Adrenal gland (tissue), 5 donors: Measurements from ENCODE around the gene VSIG4.

Source experiments
- POLR2A ChIP-seq, 2 donors: fragments of 450-650 bp; IDR thresholded peaks; one replicate each; pipeline ENCODE4 v1.6.1; 2017; ENCODE audit warnings: antibody characterized with exemption in 2 of 2, mild to moderate bottlenecking in 2 of 2, moderate library complexity in 1 of 2
- TF ChIP-seq, protein P1 (sequence below), 6 experiments: fragments of 450-650 bp in 4 of 6; fragments of 200-600 bp in 2 of 6; sonication (generic) in 1 of 6; IDR thresholded peaks; 1 replicate in 5 of 6; 2 replicates in 1 of 6; pipeline versions ENCODE4 v1.5.1 to v1.8.0; 2016 to 2021; ENCODE audit warnings: antibody characterized with exemption in 6 of 6, mild to moderate bottlenecking in 2 of 6, moderate library complexity in 1 of 6
- donor health status: DM: no; HTN: no; CAD: no.

GRCh38 chrX:66014556-66014955 lies 25.3 kb downstream of the VSIG4 start:
- no peak for TF ChIP-seq POLR2A (IDR thresholded peaks at IDR 0.05)
- TF ChIP-seq, protein P1, sequence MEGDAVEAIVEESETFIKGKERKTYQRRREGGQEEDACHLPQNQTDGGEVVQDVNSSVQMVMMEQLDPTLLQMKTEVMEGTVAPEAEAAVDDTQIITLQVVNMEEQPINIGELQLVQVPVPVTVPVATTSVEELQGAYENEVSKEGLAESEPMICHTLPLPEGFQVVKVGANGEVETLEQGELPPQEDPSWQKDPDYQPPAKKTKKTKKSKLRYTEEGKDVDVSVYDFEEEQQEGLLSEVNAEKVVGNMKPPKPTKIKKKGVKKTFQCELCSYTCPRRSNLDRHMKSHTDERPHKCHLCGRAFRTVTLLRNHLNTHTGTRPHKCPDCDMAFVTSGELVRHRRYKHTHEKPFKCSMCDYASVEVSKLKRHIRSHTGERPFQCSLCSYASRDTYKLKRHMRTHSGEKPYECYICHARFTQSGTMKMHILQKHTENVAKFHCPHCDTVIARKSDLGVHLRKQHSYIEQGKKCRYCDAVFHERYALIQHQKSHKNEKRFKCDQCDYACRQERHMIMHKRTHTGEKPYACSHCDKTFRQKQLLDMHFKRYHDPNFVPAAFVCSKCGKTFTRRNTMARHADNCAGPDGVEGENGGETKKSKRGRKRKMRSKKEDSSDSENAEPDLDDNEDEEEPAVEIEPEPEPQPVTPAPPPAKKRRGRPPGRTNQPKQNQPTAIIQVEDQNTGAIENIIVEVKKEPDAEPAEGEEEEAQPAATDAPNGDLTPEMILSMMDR (IDR thresholded peaks at IDR 0.05): no peak
